ENCODE data around the gene EIF4G3. TPM values are rescaled to one million over a fixed set of nuclear protein-coding genes. Genes with fewer than 3 reads are reported as not detected.
A peak's percentile ranks its signal among the peaks of the same experiment; 100 is the strongest.

The EIF4G3 gene
- total and polyA plus RNA-seq, 10 of the 15 experiments (the other 5 are each of a cell fraction or from before 2014, with no cell fraction given): 7.4 to 45.1 (median 29.1) TPM

GRCh38 chr1:21176586-21177555, at the start of gene EIF4G3 (continued):
- TF ChIP-seq ZBTB40 (IDR thresholded peaks at IDR 0.05; ENCODE audit: borderline replicate concordance) (no peak; the same call in 1 of the 2 replicates), NBN (IDR thresholded peaks at IDR 0.05) (peak; percentile 78; the same call in 1 of the 2 replicates), IRF4 (IDR thresholded peaks at IDR 0.05; ENCODE audit: low read depth, low read length) (no peak), SRF (IDR thresholded peaks at IDR 0.05; ENCODE audit: low read depth in 2 of 2, low read length in 2 of 2) (no peak), BRCA1 (IDR thresholded peaks at IDR 0.05; ENCODE audit: low read depth, low read length) (no peak), HDGF (IDR thresholded peaks at IDR 0.05) (peak; percentile 95; the same call in 1 of the 2 replicates), SIX5 (IDR thresholded peaks at IDR 0.05; ENCODE audit: low read depth, low read length, severe bottlenecking) (no peak), EED (IDR thresholded peaks at IDR 0.05; ENCODE audit: low read depth) (no peak), NFIC (IDR thresholded peaks at IDR 0.05; ENCODE audit: low read depth, low read length) (no peak), ZNF217 (IDR thresholded peaks at IDR 0.05) (no peak), USF2 (IDR thresholded peaks at IDR 0.05; ENCODE audit: borderline replicate concordance, low read depth, low read length) (no peak), TBL1XR1 (IDR thresholded peaks at IDR 0.05; ENCODE audit: low read depth, low read length) (no peak), ASH2L (IDR thresholded peaks at IDR 0.05; ENCODE audit: borderline replicate concordance, low read depth) (peak; percentile 80; the same call in 1 of the 2 replicates), FOXM1 (IDR thresholded peaks at IDR 0.05; ENCODE audit: low read depth, low read length) (no peak), CHD2 (IDR thresholded peaks at IDR 0.05; ENCODE audit: borderline replicate concordance, low read depth, low read length) (0 out of 2 replicates have a peak, but pooled peaks have one; percentile 44), BMI1 (IDR thresholded peaks at IDR 0.05; ENCODE audit: borderline replicate concordance) (peak; percentile 71), MAX (IDR thresholded peaks at IDR 0.05; ENCODE audit: low read depth, low read length) (no peak), ZNF384 (IDR thresholded peaks at IDR 0.05; ENCODE audit: borderline replicate concordance, low read depth, low read length) (no peak), E2F4 (IDR thresholded peaks at IDR 0.05; ENCODE audit: low read depth, low read length) (no peak), CTCF (IDR thresholded peaks at IDR 0.05 in 2 of 3, conservative IDR thresholded peaks at IDR 0.05 in 1 of 3; ENCODE audit: control insufficient read depth in 2 of 3, extremely low read depth in 1 of 3, insufficient read depth in 1 of 3, low read depth in 3 of 3, low read length in 3 of 3) (no peak), TCF7 (IDR thresholded peaks at IDR 0.05; ENCODE audit: borderline replicate concordance) (no peak), TAF1 (IDR thresholded peaks at IDR 0.05; ENCODE audit: borderline replicate concordance, low read depth, low read length) (peak; percentile 85)

All from GM12878 (cell line).